ENCODE data around the gene SMARCA2. TPM values are rescaled to one million over a fixed set of nuclear protein-coding genes. Genes with fewer than 3 reads are reported as not detected.
"Not testable (repeated sequence)": the region's sequence is repeated elsewhere in the genome, so short reads cannot be mapped to it uniquely, and the experiment has no call there.

Gene SMARCA2
- polyA plus RNA-seq, 3 donors from 2014 or later, result 20.1 to 41.4 (median 25.2) TPM

- peaks cover 59 to 87% of the 10 kb centered on the region in 2 donors for H3K4me1 Mint-ChIP-seq
- DNase-seq, result no peak
- H3K27ac Mint-ChIP-seq, result peak overlapping the region in 2 of 6 donors; percentile 15 to 51
- H3K4me3 Mint-ChIP-seq, result no peak overlapping the region
- peaks cover 0 to 2% (median 1%) of the 10 kb centered on the region in 3 donors for H3K27me3 Mint-ChIP-seq (ENCODE audit: low read depth in 3 of 3)
- H3K36me3 Mint-ChIP-seq, result peaks cover 0 to 19% (median 15%) of the 10 kb centered on the region in 3 donors
- no peaks in the 10 kb centered on the region for H3K9me3 Mint-ChIP-seq
These were observed 113.5 kb downstream of the SMARCA2 start for GRCh38 chr9:2128618-2129017.

GRCh38 chr9:2130941-2131340, 115.8 kb downstream of the SMARCA2 start:
- Mint-ChIP-seq H3K27me3 (ENCODE audit: low read depth in 3 of 3) (peaks cover 0 to 2% (median 0%) of the 10 kb centered on the region in 3 donors), H3K36me3 (peaks cover 0 to 14% (median 14%) of the 10 kb centered on the region in 3 donors), H3K9me3 (no peaks in the 10 kb centered on the region), H3K27ac (peak overlapping the region in 2 of 6 donors; percentile 41 to 79), H3K4me1 (peaks cover 51 to 85% of the 10 kb centered on the region in 2 donors), H3K4me3 (no peak overlapping the region)
- no peak for DNase-seq

- Mint-ChIP-seq H3K9me3 (no peaks in the 10 kb centered on the region), H3K27ac (peak overlapping the region in 1 of 6 donors; percentile 69), H3K4me1 (peaks cover 40 to 83% of the 10 kb centered on the region in 2 donors), H3K36me3 (peaks cover 0 to 13% (median 6%) of the 10 kb centered on the region in 3 donors), H3K4me3 (no peak overlapping the region), H3K27me3 (ENCODE audit: low read depth in 3 of 3) (peaks cover 0 to 2% (median 0%) of the 10 kb centered on the region in 3 donors)
- no peak for DNase-seq
These were observed 117.4 kb downstream of the SMARCA2 start for GRCh38 chr9:2132484-2133082.

- DNase-seq, result no peak
- Mint-ChIP-seq H3K4me1 (peaks cover 38 to 81% of the 10 kb centered on the region in 2 donors), H3K4me3 (no peak overlapping the region), H3K27me3 (ENCODE audit: low read depth in 3 of 3) (peaks cover 0 to 2% (median 0%) of the 10 kb centered on the region in 3 donors), H3K36me3 (peaks cover 0 to 18% (median 6%) of the 10 kb centered on the region in 3 donors), H3K27ac (peak overlapping the region in 2 of 6 donors; percentile 3 to 40), H3K9me3 (no peaks in the 10 kb centered on the region)
These were observed 119.2 kb downstream of the SMARCA2 start for GRCh38 chr9:2134391-2134790.

GRCh38 chr9:2138646-2139045, 123.5 kb downstream of the SMARCA2 start:
- Mint-ChIP-seq H3K36me3 (peaks cover 0 to 21% (median 9%) of the 10 kb centered on the region in 3 donors), H3K4me3 (no peak overlapping the region), H3K9me3 (no peaks in the 10 kb centered on the region), H3K27me3 (ENCODE audit: low read depth in 3 of 3) (peaks cover 0 to 3% (median 0%) of the 10 kb centered on the region in 3 donors), H3K4me1 (peaks cover 44 to 84% of the 10 kb centered on the region in 2 donors), H3K27ac (peak overlapping the region in 2 of 6 donors; percentile 32 to 62)
- no peak for DNase-seq

- Mint-ChIP-seq H3K9me3 (no peaks in the 10 kb centered on the region), H3K4me3 (no peak overlapping the region), H3K4me1 (peaks cover 52 to 87% of the 10 kb centered on the region in 2 donors), H3K27ac (peak overlapping the region in 2 of 6 donors; percentile 1 to 33), H3K36me3 (peaks cover 0 to 13% (median 9%) of the 10 kb centered on the region in 3 donors), H3K27me3 (ENCODE audit: low read depth in 3 of 3) (peaks cover 0 to 4% (median 1%) of the 10 kb centered on the region in 3 donors)
- no peak for DNase-seq
These were observed 125.6 kb downstream of the SMARCA2 start for GRCh38 chr9:2140600-2141223.

GRCh38 chr9:2142212-2142611, 127.1 kb downstream of the SMARCA2 start:
- peaks cover 64 to 92% of the 10 kb centered on the region in 2 donors for H3K4me1 Mint-ChIP-seq
- H3K27ac Mint-ChIP-seq, result peak overlapping the region in 3 of 6 donors; percentile 6 to 67 (median 9)
- peaks cover 0 to 4% (median 1%) of the 10 kb centered on the region in 3 donors for H3K27me3 Mint-ChIP-seq (ENCODE audit: low read depth in 3 of 3)
- DNase-seq, result no peak
- H3K36me3 Mint-ChIP-seq, result peaks cover 0 to 13% (median 9%) of the 10 kb centered on the region in 3 donors
- no peaks in the 10 kb centered on the region for H3K9me3 Mint-ChIP-seq
- H3K4me3 Mint-ChIP-seq, result no peak overlapping the region

GRCh38 chr9:2144619-2145018, 129.5 kb downstream of the SMARCA2 start:
- peaks cover 0 to 7% (median 1%) of the 10 kb centered on the region in 3 donors for H3K27me3 Mint-ChIP-seq (ENCODE audit: low read depth in 3 of 3)
- H3K36me3 Mint-ChIP-seq, result peaks cover 0 to 9% (median 3%) of the 10 kb centered on the region in 3 donors
- DNase-seq, result no peak
- H3K4me3 Mint-ChIP-seq, result no peak overlapping the region
- no peaks in the 10 kb centered on the region for H3K9me3 Mint-ChIP-seq
- H3K27ac Mint-ChIP-seq, result peak overlapping the region in 1 of 6 donors; percentile 59
- peaks cover 64 to 91% of the 10 kb centered on the region in 2 donors for H3K4me1 Mint-ChIP-seq

- Mint-ChIP-seq H3K27me3 (ENCODE audit: low read depth in 3 of 3) (peaks cover 0 to 7% (median 1%) of the 10 kb centered on the region in 3 donors), H3K4me3 (no peak overlapping the region), H3K27ac (peak overlapping the region in 4 of 6 donors; percentile 4 to 77 (median 54)), H3K9me3 (no peaks in the 10 kb centered on the region), H3K4me1 (peaks cover 67 to 94% of the 10 kb centered on the region in 2 donors), H3K36me3 (peaks cover 0 to 8% (median 3%) of the 10 kb centered on the region in 3 donors)
- DNase-seq, result no peak
These were observed 130.6 kb downstream of the SMARCA2 start for GRCh38 chr9:2145746-2146145.

- peak overlapping the region in 5 of 6 donors; percentile 1 to 29 (median 18) for H3K27ac Mint-ChIP-seq
- peaks cover 66 to 92% of the 10 kb centered on the region in 2 donors for H3K4me1 Mint-ChIP-seq
- DNase-seq, result peak in 2 of 3 donors; percentile 21 to 24
- not testable (repeated sequence) for H3K9me3 Mint-ChIP-seq; H3K27me3 Mint-ChIP-seq (ENCODE audit: low read depth in 3 of 3); H3K4me3 Mint-ChIP-seq
- H3K36me3 Mint-ChIP-seq, result peaks cover 0 to 12% (median 3%) of the 10 kb centered on the region in 3 donors
These were observed 131.6 kb downstream of the SMARCA2 start for GRCh38 chr9:2146700-2147099.

- Mint-ChIP-seq H3K9me3 (no peaks in the 10 kb centered on the region), H3K36me3 (peaks cover 0 to 12% (median 3%) of the 10 kb centered on the region in 3 donors), H3K4me1 (peaks cover 59 to 88% of the 10 kb centered on the region in 2 donors), H3K27me3 (ENCODE audit: low read depth in 3 of 3) (peaks cover 0 to 3% (median 0%) of the 10 kb centered on the region in 3 donors), H3K4me3 (no peak overlapping the region), H3K27ac (peak overlapping the region in 1 of 6 donors; percentile 46)
- DNase-seq, result no peak
These were observed 135.2 kb downstream of the SMARCA2 start for GRCh38 chr9:2150338-2150737.

GRCh38 chr9:2151171-2151570, 136.0 kb downstream of the SMARCA2 start:
- Mint-ChIP-seq H3K4me3 (no peak overlapping the region), H3K4me1 (peaks cover 53 to 87% of the 10 kb centered on the region in 2 donors), H3K27me3 (ENCODE audit: low read depth in 3 of 3) (peaks cover 0 to 3% (median 2%) of the 10 kb centered on the region in 3 donors), H3K27ac (peak overlapping the region in 4 of 6 donors; percentile 35 to 74 (median 46)), H3K36me3 (peaks cover 0 to 12% (median 3%) of the 10 kb centered on the region in 3 donors), H3K9me3 (no peaks in the 10 kb centered on the region)
- no peak for DNase-seq

- peaks cover 2 to 3% (median 3%) of the 10 kb centered on the region in 3 donors for H3K27me3 Mint-ChIP-seq (ENCODE audit: low read depth in 3 of 3)
- H3K9me3 Mint-ChIP-seq, result no peaks in the 10 kb centered on the region
- H3K27ac Mint-ChIP-seq, result peak overlapping the region in 4 of 6 donors; percentile 4 to 76 (median 52)
- H3K4me3 Mint-ChIP-seq, result peak overlapping the region in 1 of 5 donors; percentile 2
- peaks cover 56 to 86% of the 10 kb centered on the region in 2 donors for H3K4me1 Mint-ChIP-seq
- H3K36me3 Mint-ChIP-seq, result peaks cover 0 to 9% (median 3%) of the 10 kb centered on the region in 3 donors
- DNase-seq, result no peak
These were observed 138.0 kb downstream of the SMARCA2 start for GRCh38 chr9:2152966-2153629.

Data from immature natural killer cell (primary cell).